ENCODE data around the gene ACLY. TPM values are rescaled to one million over a fixed set of nuclear protein-coding genes. Genes with fewer than 3 reads are reported as not detected.

The ACLY gene
- total and polyA plus RNA-seq, 10 of the 15 experiments (the other 5 are each of a cell fraction or from before 2014, with no cell fraction given), result 32.6 to 224 (median 114) TPM

DNA sequence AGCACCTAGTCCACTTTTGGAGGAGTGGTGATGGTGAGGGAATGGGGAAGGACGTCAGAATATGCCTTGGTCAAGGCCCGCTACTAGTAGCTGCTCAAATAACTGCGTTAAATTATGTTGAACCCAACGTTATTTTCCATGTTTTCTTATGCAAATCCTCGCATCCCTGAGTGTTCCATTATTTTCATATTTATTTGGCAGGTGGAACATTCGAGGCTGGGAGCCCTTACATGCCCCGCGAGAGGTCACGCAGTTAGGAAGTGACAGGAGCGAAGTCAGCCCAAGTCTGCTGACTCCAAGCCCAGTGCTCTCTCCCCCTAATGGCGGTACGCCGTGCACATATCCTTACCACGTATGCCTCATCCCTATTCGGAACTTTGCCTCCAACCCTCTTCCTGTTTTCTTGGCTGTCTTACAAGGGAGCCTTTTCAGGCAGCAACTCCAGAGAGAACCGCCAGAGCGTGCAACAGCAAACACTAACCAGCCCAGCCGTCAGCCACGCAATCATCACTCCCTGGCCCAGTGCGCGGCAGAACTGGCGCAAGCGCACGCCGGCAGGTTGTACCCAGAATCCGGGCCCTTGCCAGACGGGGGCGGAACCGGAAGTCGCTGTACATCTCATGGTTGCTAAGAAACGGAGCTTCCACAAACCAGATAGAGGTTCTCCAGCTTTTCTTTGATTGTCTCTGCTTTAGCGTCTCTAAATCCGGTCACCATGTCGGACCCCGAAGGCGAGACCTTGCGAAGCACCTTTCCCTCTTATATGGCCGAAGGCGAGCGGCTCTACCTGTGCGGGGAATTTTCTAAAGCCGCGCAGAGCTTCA, 11.5 kb upstream of the ACLY start, which contains the start of gene ODAD4 (continued):
- TF ChIP-seq SMC3 (IDR thresholded peaks at IDR 0.05; ENCODE audit: borderline replicate concordance, low read length) (no peak), PML (IDR thresholded peaks at IDR 0.05; ENCODE audit: low read length) (peak; percentile 73), EED (IDR thresholded peaks at IDR 0.05; ENCODE audit: low read depth) (peak; percentile 40), NRF1 (conservative IDR thresholded peaks at IDR 0.05; ENCODE audit: low read depth, low read length) (peak; percentile 95), BMI1 (IDR thresholded peaks at IDR 0.05; ENCODE audit: borderline replicate concordance) (peak; percentile 71), STAT1 (conservative IDR thresholded peaks at IDR 0.05) (0 out of 2 replicates have a peak, but pooled peaks have one; percentile 4), RAD51 (IDR thresholded peaks at IDR 0.05) (0 out of 2 replicates have a peak, but pooled peaks have one; percentile 23), BHLHE40 (IDR thresholded peaks at IDR 0.05; ENCODE audit: borderline replicate concordance in 1 of 2, low read depth in 2 of 2, low read length in 1 of 2) (peak in 1 of 2 experiments; percentile 29; a peak in 1 of 4 replicates), NR2F1 (conservative IDR thresholded peaks at IDR 0.05) (no peak; the same call in 1 of the 2 replicates), PKNOX1 (IDR thresholded peaks at IDR 0.05) (peak; percentile 95), SIN3A (IDR thresholded peaks at IDR 0.05; ENCODE audit: low read depth, low read length) (no peak), POLR2A (IDR thresholded peaks at IDR 0.05; ENCODE audit: low read depth, low read length) (peak; percentile 97), SMARCA5 (IDR thresholded peaks at IDR 0.05) (peak; percentile 96), GABPA (IDR thresholded peaks at IDR 0.05; ENCODE audit: low read depth) (peak; percentile 77), NR2C1 (IDR thresholded peaks at IDR 0.05) (no peak), ZNF622 (IDR thresholded peaks at IDR 0.05) (no peak), CREB1 (IDR thresholded peaks at IDR 0.05; ENCODE audit: low read depth) (peak; percentile 58; the same call in 1 of the 2 replicates), YBX1 (IDR thresholded peaks at IDR 0.05) (no peak), TCF3 (IDR thresholded peaks at IDR 0.05; ENCODE audit: borderline replicate concordance, insufficient read depth, low read depth, low read length) (no peak), RELB (IDR thresholded peaks at IDR 0.05; ENCODE audit: low read depth) (0 out of 2 replicates have a peak, but pooled peaks have one; percentile 54), ESRRA (IDR thresholded peaks at IDR 0.05; ENCODE audit: low read length) (no peak), CREM (IDR thresholded peaks at IDR 0.05; ENCODE audit: low read depth) (peak; percentile 32; the same call in 1 of the 2 replicates), PAX5 (IDR thresholded peaks at IDR 0.05; ENCODE audit: borderline replicate concordance, low read depth, low read length) (peak; percentile 71; the same call in 1 of the 2 replicates), SREBF2 (IDR thresholded peaks at IDR 0.05; ENCODE audit: low read length) (no peak)
- TF ChIP-seq, protein P1, sequence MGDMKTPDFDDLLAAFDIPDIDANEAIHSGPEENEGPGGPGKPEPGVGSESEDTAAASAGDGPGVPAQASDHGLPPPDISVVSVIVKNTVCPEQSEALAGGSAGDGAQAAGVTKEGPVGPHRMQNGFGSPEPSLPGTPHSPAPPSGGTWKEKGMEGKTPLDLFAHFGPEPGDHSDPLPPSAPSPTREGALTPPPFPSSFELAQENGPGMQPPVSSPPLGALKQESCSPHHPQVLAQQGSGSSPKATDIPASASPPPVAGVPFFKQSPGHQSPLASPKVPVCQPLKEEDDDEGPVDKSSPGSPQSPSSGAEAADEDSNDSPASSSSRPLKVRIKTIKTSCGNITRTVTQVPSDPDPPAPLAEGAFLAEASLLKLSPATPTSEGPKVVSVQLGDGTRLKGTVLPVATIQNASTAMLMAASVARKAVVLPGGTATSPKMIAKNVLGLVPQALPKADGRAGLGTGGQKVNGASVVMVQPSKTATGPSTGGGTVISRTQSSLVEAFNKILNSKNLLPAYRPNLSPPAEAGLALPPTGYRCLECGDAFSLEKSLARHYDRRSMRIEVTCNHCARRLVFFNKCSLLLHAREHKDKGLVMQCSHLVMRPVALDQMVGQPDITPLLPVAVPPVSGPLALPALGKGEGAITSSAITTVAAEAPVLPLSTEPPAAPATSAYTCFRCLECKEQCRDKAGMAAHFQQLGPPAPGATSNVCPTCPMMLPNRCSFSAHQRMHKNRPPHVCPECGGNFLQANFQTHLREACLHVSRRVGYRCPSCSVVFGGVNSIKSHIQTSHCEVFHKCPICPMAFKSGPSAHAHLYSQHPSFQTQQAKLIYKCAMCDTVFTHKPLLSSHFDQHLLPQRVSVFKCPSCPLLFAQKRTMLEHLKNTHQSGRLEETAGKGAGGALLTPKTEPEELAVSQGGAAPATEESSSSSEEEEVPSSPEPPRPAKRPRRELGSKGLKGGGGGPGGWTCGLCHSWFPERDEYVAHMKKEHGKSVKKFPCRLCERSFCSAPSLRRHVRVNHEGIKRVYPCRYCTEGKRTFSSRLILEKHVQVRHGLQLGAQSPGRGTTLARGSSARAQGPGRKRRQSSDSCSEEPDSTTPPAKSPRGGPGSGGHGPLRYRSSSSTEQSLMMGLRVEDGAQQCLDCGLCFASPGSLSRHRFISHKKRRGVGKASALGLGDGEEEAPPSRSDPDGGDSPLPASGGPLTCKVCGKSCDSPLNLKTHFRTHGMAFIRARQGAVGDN (IDR thresholded peaks at IDR 0.05), result peak; percentile 83

All from GM12878 (cell line).